ENCODE results near the gene TARP.

GRCh38 chr7:38222481-38223096, 50.8 kb downstream of the TARP start:
- TF ChIP-seq CTCF (IDR thresholded peaks at IDR 0.05; ENCODE audit: low read depth, low read length, missing input control) (peak; percentile 93), ATF3 (IDR thresholded peaks at IDR 0.05) (no peak), EGR1 (IDR thresholded peaks at IDR 0.05; ENCODE audit: low read depth in 2 of 2) (no peak), RAD21 (IDR thresholded peaks at IDR 0.05) (peak; percentile 98)
